GM19452 (cell line): ENCODE measurements around the gene SLIT1.

Source experiments
- ATAC-seq: cut with Tn5 transposase; IDR thresholded peaks from one replicate; pipeline ENCODE4 v1.9.1; 2021; ENCODE audit not compliant: unreplicated experiment

The SLIT1 gene

DNA sequence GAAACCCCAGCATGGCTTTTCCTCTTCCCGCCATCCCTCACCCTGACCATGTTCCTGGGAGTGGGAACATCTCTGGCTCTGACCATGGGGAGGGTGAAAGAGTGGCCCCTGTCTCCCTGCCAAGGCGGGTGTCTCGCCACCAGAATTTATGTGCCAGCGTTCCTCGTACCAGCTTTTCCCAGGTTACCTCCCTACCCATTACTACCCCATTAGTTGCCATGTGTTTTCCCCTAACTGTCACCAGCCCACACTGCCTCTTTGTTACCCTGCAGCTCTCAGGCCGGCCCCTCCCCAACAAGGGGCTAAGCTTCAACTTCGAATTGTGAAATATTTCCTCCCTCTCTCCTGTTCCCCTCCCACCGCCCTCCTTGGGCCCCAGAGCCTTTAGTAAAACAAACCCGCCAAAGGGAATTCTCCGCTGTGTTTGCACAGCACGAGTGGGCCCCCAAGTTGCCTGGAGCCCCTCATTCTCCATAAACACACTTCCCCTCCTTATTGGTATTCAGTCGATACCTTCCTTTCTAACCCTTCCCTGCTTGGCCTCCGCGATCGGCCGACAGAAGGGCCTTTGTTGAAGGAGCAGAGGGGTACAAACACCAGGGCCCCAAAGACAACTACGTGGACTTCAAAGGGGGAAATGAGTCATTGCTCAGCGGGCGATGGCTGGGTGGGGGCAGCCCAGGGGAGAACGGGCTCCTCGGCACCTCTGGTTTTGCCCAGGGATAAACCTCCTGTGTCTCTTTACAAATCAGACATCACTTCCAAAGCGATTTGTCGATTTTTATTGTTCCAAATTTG is 45.5 kb downstream of the SLIT1 start:
- ATAC-seq, result no peak

DNA sequence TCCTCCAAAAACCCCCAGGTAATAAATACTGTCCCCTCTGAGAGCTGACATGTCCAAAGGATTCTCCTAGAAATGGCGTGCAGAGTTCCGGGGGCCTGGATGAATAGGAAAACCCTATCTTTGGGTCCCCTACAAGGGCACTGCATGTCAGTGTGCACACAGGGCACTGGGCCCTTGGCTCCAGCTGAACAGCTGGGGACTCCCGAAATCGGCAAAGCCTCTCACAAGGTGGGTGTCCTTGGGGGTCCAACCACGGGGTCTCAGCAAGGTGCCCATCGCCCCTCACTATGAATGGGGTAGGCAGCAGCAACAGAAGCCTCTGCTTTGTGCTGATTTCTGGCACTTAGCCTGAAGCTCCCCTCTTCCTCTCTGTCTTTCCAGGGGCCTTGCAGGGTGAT is 46.1 kb downstream of the SLIT1 start:
- no peak for ATAC-seq

DNA sequence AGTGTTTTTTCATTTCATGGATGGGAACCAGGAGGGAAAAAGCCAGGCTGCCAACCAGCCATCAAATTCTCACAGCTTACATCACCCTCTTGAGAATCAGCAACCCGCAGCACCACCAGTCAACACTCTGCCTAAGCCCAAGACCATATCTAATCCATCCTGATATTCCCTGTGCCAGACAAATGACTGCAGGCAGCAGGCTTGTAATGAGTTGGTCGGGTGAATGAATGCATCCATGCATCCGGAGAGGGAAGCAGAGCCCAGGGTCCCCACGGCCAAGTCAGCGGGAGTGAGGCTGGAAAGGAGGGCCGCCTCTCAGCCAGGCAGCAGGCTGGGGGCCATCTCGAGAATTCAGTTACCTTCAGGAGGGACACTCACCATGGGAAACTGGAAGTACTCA is 46.9 kb downstream of the SLIT1 start:
- no peak for ATAC-seq

- no peak for ATAC-seq
Observed at GRCh38 chr10:97138174-97138573, 47.6 kb downstream of the SLIT1 start.

- ATAC-seq, result no peak
Observed at GRCh38 chr10:97136756-97137155, 49.0 kb downstream of the SLIT1 start.

DNA sequence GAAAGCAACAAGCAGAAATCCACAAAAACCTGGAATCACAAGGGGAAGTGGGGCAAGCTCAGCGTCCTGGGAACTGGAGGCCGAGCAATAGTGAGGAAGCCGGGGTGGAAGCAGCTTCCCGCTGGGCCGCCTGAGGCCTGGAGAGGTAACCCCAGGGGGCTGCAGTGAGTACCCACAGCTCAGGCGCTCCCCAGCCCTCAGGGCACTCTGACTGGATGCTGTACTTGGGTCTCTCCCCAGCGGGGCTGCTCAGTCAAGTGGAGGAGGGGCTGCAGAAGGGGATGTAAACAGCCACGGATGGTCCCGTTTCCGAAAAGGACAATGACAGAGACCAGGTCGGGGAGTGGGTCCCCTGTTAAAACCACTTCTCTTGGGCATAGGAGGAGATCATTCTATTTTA is 50.3 kb downstream of the SLIT1 start:
- ATAC-seq, result no peak

GRCh38 chr10:97134983-97135382 is 50.8 kb downstream of the SLIT1 start:
- no peak for ATAC-seq

- ATAC-seq, result no peak
Observed at GRCh38 chr10:97134110-97134509, 51.6 kb downstream of the SLIT1 start.

DNA sequence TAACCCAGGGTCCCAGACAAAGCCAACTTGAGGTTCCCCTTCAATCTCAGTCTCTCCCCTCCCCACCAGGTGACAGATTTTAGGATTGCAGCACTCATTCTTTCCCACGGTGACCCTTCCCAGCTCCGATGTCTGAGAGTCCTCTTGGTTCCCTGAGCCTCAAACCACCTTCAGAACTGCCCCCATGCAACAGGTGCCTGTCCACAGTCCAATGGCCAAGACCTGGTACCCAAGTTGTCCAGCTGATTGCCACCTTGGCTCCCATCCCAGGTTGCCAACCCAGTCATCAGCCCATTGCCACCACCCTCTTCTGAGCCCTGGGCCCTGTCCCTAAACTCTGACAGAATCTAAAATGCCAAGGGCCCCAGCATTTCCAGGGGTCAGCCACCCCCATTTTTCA is 53.5 kb downstream of the SLIT1 start:
- ATAC-seq, result no peak

DNA sequence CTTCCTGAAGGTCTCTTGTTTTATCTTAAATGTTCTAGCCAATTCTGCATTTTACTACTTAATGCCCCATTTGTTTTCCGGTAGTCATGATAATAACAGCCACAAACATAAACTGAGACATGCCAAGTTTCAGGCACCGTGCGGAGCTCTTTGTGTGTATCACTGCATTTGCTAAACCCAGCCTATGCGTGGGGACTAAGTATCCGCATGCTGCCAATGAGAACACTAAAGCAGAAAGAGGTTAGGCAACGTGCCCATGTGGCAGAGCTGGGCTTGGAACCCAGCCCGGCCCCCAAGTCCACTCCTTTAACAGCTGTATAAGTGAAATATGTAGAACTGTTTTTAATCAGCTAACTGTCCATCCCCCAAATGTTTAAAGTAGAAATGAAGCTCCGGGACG is 54.1 kb downstream of the SLIT1 start:
- ATAC-seq, result no peak

DNA sequence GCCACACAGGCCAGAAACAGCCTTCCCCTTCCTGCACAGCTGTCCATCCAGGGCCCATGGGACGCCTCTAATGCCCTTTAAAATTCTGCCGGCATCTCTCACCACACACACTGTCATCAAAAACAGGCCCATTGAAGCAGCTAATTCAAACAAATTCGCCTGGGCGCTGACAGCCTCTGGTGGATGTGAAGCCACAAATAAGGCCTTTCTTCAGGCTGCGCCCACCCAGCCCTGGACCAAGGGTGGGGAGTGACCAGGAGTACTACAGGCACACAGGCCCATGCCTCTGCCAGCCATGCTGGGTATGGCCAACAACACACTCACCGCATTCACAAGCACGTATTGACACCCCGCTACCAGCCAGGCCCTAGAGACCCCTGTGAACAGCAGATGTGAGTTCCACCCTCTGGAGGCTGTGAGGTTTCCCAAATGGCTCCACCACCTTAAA is 54.6 kb downstream of the SLIT1 start:
- no peak for ATAC-seq

DNA sequence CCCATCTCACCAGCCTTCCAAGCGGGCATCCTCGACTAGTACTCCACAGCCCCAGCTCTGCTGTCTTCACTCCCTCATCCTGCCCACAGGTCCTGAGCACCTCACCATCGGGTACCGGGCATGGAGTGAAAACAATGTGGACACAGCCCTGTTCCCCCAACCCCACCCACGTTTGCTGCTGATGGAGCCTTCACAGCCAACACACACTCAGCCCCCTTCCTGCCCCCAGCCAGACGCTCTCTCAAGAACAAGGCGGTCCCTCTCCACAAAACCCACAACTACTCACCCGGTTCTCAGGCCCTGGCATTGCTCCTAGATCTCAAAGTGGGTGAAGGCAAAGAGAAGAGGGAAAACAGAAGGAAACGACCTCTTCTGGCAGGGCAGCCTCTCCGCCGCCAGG is 56.1 kb downstream of the SLIT1 start:
- ATAC-seq, result no peak

- ATAC-seq, result no peak
Observed at GRCh38 chr10:97128516-97129154, 57.1 kb downstream of the SLIT1 start.

GRCh38 chr10:97128039-97128492 is 57.7 kb downstream of the SLIT1 start:
- ATAC-seq, result no peak

DNA sequence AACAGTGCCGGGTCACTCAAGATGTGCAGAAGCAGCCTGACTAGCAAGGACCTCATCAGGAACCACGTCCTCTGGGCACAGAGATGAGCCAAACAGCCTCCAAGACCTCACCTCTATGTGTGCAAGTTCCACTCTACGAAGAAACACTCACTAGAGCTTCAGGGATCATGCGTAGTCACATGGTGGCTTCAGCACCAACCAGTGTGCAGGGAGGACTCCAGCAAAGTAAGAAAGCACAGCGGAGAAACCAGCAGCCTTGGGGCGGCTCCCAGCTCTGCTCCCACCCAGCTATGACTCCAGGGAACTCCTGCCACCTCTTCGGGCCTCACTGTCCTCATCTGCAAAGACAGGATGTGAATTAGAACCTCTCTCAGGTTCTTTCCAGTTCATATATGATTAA is 58.2 kb downstream of the SLIT1 start:
- no peak for ATAC-seq

GRCh38 chr10:97124211-97124610 is 61.5 kb downstream of the SLIT1 start:
- ATAC-seq, result no peak

- no peak for ATAC-seq
Observed at GRCh38 chr10:97123765-97124164, 62.0 kb downstream of the SLIT1 start.

GRCh38 chr10:97121041-97121440 is 64.7 kb downstream of the SLIT1 start:
- no peak for ATAC-seq

- ATAC-seq, result no peak
Observed at GRCh38 chr10:97120370-97120769, 65.4 kb downstream of the SLIT1 start.

GRCh38 chr10:97119058-97119745 is 66.6 kb downstream of the SLIT1 start:
- ATAC-seq, result no peak

- ATAC-seq, result no peak
Observed at GRCh38 chr10:97117372-97117771, 68.4 kb downstream of the SLIT1 start.
